AG09309 (cell line): ENCODE data around the gene SEMA4B.

Experiments used
- DNase-seq: peaks from one replicate; pipeline ENCODE4 v3.0.0-alpha.2; 2010; ENCODE audit warnings: low read depth
- H3K4me3 ChIP-seq: 2 replicates; pipeline ENCODE4 v1.5.1; 2011; ENCODE audit warnings: mild to moderate bottlenecking, low read depth, low read length, moderate library complexity; ENCODE audit not compliant: control insufficient read depth
- TF ChIP-seq, protein P1 (sequence below): IDR thresholded peaks from 2 replicates; pipeline ENCODE4 v1.5.1; 2011; ENCODE audit warnings: mild to moderate bottlenecking, low read depth, low read length, inconsistent platforms; ENCODE audit not compliant: insufficient read depth, control insufficient read depth; ENCODE audit errors: missing control alignments

The SEMA4B gene

DNA sequence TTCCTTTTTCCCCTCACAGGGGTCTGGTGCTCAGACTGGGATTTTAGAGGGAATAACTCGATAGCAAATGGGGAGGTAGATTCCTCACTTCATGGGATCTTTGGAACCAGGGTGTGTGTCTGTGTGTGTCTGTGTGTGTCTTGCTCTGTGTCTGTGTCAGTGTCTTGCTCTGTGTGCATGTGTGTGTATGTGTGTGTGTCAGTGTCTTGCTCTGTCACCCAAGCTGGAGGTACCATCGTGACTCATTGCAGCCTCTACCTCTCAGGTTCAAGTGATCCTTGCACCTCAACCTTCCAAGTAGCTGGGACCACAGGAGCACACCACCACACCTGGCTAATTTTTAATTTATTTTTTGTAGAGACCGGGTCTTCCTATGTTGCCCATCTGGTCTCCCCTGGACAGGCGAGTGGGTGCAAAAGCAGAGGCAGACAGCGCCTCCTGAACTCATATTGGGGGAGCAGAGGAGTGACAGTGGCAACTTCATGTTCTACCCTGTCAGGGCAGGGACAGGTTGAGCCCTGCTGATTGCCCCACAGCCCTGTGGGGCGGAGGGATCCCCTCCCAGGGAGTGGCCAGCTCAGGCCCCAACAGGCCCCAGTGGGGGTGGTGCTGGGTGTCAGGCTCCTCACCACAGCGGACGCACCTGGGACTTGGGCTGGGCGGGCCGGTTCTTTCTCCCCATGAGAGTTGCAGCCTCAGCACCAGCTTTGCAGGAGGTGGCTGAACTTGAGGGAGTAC is 10.4 kb upstream of the SEMA4B start:
- TF ChIP-seq, protein P1, sequence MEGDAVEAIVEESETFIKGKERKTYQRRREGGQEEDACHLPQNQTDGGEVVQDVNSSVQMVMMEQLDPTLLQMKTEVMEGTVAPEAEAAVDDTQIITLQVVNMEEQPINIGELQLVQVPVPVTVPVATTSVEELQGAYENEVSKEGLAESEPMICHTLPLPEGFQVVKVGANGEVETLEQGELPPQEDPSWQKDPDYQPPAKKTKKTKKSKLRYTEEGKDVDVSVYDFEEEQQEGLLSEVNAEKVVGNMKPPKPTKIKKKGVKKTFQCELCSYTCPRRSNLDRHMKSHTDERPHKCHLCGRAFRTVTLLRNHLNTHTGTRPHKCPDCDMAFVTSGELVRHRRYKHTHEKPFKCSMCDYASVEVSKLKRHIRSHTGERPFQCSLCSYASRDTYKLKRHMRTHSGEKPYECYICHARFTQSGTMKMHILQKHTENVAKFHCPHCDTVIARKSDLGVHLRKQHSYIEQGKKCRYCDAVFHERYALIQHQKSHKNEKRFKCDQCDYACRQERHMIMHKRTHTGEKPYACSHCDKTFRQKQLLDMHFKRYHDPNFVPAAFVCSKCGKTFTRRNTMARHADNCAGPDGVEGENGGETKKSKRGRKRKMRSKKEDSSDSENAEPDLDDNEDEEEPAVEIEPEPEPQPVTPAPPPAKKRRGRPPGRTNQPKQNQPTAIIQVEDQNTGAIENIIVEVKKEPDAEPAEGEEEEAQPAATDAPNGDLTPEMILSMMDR = no peak
- no peak for DNase-seq
- no peak overlapping the region for H3K4me3 ChIP-seq

DNA sequence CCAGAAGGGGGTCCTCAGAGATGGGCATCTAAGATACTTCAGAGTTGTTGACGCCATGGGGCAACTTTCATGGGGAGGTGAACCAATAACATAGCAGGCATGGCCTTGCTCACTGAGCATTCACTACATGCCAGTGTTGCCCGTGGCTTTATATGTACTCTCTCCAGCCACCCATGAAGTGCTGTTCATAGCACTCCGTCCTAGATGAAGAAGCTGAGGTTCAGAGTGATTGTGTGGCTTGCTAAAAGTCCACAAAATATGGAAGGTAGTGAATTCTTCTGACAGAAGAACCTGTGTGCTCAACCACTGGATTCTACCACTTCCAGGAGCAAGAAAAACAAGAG is 9.8 kb upstream of the SEMA4B start:
- TF ChIP-seq, protein P1 = no peak
- no peak for DNase-seq
- no peak overlapping the region for H3K4me3 ChIP-seq

DNA sequence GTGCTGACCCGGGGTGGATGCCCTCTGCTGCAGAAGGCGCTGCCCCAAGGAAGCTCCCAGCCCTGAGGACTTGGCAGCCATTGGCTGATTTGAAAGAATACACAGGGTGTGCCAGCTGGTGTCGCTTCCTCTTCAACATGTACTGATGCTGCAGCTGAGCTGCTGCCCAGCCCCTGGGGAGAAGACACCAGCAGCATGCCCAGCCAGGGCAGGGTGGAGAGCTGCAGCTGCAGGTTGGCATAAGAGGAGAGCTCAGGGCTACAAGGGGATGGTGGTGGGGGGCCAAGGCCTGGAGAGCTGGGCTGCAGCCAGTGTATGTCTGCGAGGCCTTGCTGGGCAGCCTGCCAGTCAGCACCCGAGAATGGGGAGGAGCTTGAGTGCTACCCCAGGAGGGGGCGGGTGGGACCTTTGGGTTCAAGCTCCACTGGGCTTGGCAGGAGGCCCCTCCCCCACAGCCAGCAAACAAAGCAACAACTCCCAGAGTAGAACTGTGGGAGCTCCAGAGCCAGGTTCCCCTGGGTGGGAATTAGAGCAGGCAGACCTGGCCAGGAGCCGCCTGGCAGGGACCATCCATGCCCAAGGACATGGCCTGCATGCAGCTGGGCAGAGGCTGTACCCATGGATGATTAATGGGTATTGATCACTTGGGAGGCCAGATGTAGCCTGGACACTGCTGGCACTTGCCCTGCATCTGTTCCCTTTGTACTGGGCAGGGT is 9.2 kb upstream of the SEMA4B start:
- no peak overlapping the region for H3K4me3 ChIP-seq
- TF ChIP-seq, protein P1 = no peak
- no peak for DNase-seq

DNA sequence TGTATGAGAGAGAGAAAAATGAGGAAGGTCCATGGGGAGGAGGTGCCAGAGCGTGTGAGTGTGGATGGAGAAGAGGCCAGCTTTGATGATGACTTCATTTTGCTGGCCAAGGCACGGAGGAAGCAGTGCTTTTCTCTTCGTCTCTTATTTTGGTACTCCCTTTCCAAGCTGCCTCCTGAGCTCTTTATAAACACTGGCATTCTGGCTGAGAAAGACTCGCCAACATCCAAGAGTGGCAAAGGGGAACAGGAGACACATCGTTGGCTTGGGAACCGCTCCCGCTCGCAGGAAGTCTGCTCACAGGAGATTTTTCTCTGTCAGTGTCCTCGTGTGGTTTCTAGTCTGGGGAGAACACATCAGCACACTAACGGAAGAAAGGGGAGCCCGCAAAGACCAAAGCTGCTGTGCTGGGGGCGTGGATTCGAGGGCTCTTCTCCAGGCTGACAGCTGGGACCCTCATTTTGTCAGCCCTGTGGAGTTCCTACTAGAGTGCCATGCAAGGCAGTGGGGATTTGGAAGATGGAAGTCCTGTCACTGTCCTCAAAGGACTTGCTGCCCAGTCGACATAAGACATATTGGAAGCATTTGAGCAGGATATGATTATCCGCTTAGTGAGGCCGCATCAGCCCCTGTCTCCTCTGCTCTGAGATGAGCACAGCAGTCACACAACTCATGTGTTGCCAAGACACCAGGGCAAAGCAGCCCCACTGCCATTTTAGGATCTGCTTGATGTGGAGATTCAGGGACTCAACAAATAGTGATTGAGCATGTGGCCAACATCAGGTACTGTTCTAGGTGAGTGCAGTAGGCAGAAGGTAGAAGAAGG is 8.0 kb upstream of the SEMA4B start:
- TF ChIP-seq, protein P1 = no peak

DNA sequence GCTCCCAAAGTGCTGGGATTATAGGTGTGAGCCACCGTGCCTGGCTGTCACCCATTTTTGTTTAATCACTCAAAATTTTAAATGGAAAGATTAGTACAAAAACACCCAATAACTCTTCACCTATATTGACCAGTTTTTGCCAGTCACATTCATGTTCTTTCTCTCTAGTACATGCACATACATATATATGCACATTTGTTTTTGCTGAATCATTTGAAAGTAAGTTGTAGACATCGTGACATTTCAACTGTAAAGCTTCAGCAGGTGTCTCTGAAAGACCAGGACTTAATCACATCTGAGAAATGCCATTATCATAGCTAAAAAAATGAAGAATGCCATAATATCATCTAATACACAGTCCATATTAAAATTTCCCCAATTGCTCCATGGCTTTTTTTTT is 6.5 kb upstream of the SEMA4B start:
- TF ChIP-seq, protein P1 = no peak
- no peak overlapping the region for H3K4me3 ChIP-seq
- no peak for DNase-seq

More for the DNA sequence above, 8.0 kb upstream of the SEMA4B start:
- no peak overlapping the region for H3K4me3 ChIP-seq
- no peak for DNase-seq

DNA sequence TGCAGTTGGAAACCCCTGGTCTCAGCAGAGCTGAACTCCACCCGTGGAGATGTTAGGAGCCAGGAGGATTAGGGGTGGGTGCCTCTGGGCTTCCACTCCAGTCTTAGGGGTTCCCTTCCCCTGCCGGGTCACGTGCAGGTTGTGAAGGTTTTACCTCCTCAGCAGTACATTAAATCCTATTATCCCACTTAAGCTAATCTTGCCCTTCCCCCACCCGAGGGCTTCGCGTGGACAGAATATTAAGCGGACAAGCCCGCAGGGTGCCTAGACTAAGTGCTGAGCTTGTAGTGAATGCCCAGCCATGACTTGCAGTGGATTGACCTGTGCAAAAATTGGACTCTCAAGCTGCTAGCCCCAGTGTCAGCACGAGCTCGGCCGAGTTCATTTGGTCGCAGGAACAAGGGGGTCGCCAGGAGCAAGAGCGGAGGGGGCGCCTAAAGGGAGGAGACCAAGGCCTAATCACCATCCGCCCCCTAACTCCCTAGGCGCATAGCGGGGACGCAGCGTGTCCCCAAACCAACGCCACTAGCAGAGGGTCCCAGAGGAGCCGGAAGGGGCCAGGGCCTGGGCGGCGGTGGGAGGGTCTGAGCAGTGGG is 498 bp upstream of the SEMA4B start:
- TF ChIP-seq, protein P1 = no peak

More for the DNA sequence above, 498 bp upstream of the SEMA4B start:
- peak overlapping the region; percentile 77 for H3K4me3 ChIP-seq
- no peak for DNase-seq
